ENCODE data around the gene ZNF213. TPM values are rescaled to one million over a fixed set of nuclear protein-coding genes. Genes with fewer than 3 reads are reported as not detected.

The ZNF213 gene
- total RNA-seq, 1 donor from 2014 or later, result 13.4 TPM

- Mint-ChIP-seq H3K27ac (peak overlapping the region; percentile 94), H3K36me3 (ENCODE audit: insufficient read depth) (no peaks in the 10 kb centered on the region), H3K4me1 (ENCODE audit: low read depth) (peaks cover 5% of the 10 kb centered on the region), H3K4me3 (ENCODE audit: low read depth) (peak overlapping the region; percentile 75), H3K9me3 (ENCODE audit: low read depth) (no peaks in the 10 kb centered on the region), H3K27me3 (peaks cover 50% of the 10 kb centered on the region)
- DNase-seq (ENCODE audit: low spot score, unreplicated experiment), result peak; percentile 58
- TF ChIP-seq, protein P1, sequence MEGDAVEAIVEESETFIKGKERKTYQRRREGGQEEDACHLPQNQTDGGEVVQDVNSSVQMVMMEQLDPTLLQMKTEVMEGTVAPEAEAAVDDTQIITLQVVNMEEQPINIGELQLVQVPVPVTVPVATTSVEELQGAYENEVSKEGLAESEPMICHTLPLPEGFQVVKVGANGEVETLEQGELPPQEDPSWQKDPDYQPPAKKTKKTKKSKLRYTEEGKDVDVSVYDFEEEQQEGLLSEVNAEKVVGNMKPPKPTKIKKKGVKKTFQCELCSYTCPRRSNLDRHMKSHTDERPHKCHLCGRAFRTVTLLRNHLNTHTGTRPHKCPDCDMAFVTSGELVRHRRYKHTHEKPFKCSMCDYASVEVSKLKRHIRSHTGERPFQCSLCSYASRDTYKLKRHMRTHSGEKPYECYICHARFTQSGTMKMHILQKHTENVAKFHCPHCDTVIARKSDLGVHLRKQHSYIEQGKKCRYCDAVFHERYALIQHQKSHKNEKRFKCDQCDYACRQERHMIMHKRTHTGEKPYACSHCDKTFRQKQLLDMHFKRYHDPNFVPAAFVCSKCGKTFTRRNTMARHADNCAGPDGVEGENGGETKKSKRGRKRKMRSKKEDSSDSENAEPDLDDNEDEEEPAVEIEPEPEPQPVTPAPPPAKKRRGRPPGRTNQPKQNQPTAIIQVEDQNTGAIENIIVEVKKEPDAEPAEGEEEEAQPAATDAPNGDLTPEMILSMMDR (IDR thresholded peaks at IDR 0.05; ENCODE audit: unreplicated experiment), result no peak
These were observed 23.9 kb downstream of the ZNF213 start for GRCh38 chr16:3158510-3159314.

- DNase-seq (ENCODE audit: low spot score, unreplicated experiment), result no peak
- TF ChIP-seq, protein P1 (IDR thresholded peaks at IDR 0.05; ENCODE audit: unreplicated experiment), result no peak
- Mint-ChIP-seq H3K4me3 (ENCODE audit: low read depth) (no peak overlapping the region), H3K4me1 (ENCODE audit: low read depth) (peaks cover 5% of the 10 kb centered on the region), H3K27me3 (peaks cover 41% of the 10 kb centered on the region), H3K36me3 (ENCODE audit: insufficient read depth) (no peaks in the 10 kb centered on the region), H3K9me3 (ENCODE audit: low read depth) (no peaks in the 10 kb centered on the region), H3K27ac (no peak overlapping the region)
These were observed 26.6 kb downstream of the ZNF213 start for GRCh38 chr16:3161235-3162018.

GRCh38 chr16:3164121-3164991 is 29.5 kb downstream of the ZNF213 start:
- DNase-seq (ENCODE audit: low spot score, unreplicated experiment), result no peak
- H3K4me3 Mint-ChIP-seq (ENCODE audit: low read depth), result no peak overlapping the region
- no peaks in the 10 kb centered on the region for H3K4me1 Mint-ChIP-seq (ENCODE audit: low read depth)
- H3K27ac Mint-ChIP-seq, result no peak overlapping the region
- no peaks in the 10 kb centered on the region for H3K36me3 Mint-ChIP-seq (ENCODE audit: insufficient read depth)
- peaks cover 44% of the 10 kb centered on the region for H3K27me3 Mint-ChIP-seq
- TF ChIP-seq, protein P1 (IDR thresholded peaks at IDR 0.05; ENCODE audit: unreplicated experiment), result no peak
- H3K9me3 Mint-ChIP-seq (ENCODE audit: low read depth), result no peaks in the 10 kb centered on the region

DNA sequence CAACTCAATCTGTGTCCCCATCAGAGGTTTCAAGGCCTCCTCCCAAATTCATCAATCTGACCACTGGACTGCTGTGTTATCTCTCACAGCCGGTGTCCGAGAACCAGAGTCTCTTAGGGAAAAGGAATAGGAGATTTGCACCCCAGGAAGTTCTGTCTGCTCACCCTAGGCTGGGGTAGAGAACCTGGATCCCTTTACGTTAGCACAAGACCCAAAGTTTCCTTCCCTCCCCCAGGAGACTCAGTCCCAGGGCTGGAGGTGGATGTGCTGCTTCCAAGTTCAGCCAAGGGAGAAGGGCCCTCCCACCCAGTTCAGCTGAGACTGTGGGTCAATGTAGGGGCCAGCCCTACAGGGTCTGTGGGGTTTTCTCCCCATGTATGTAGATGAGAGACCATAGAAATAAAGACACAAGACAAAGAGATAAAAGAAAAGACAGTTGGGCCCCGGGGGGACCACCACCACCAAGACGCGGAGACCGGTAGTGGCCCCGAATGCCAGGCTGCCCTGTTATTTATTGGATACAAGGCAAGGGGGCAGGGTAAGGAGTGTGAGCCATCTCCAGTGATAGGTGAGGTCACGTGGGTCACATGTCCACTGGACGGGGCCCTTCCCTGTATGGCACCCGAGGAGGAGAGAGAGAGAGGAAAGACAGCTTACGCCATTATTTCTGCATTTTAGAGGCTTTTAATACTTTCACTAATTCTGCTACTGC is 30.4 kb downstream of the ZNF213 start:
- Mint-ChIP-seq H3K4me1 (ENCODE audit: low read depth) (no peaks in the 10 kb centered on the region), H3K36me3 (ENCODE audit: insufficient read depth) (no peaks in the 10 kb centered on the region), H3K27me3 (peaks cover 49% of the 10 kb centered on the region), H3K27ac (no peak overlapping the region), H3K9me3 (ENCODE audit: low read depth) (no peaks in the 10 kb centered on the region), H3K4me3 (ENCODE audit: low read depth) (no peak overlapping the region)
- TF ChIP-seq, protein P1 (IDR thresholded peaks at IDR 0.05; ENCODE audit: unreplicated experiment), result no peak
- no peak for DNase-seq (ENCODE audit: low spot score, unreplicated experiment)

Measured in progenitor cell of endocrine pancreas (in vitro differentiated cells).